HL-60 (cell line): ENCODE data around the gene ANKRD34B.

Source experiments
- CTCF ChIP-seq: IDR thresholded peaks from one replicate; pipeline ENCODE4 v1.5.1; 2011; ENCODE audit warnings: low read length, control low read depth, inconsistent platforms; ENCODE audit not compliant: insufficient read depth
- GABPA ChIP-seq: IDR thresholded peaks from 2 replicates; pipeline ENCODE4 v1.6.1; 2012; ENCODE audit warnings: low read depth
- POLR2AphosphoS5 ChIP-seq: IDR thresholded peaks from 2 replicates; pipeline ENCODE4 v1.6.1; 2012; ENCODE audit warnings: low read depth
- REST ChIP-seq: IDR thresholded peaks from 2 replicates; pipeline ENCODE4 v1.6.1; 2012; ENCODE audit warnings: low read depth; ENCODE audit not compliant: insufficient replicate concordance

- no peak for TF ChIP-seq CTCF
- TF ChIP-seq POLR2AphosphoS5: no peak
- no peak for TF ChIP-seq REST
- no peak for TF ChIP-seq GABPA
Measured at GRCh38 chr5:80569086-80569960, 757 bp downstream of the ANKRD34B start.
